WTC11 (cell line): ENCODE measurements around the gene TMEM178B. TPM values are rescaled to one million over a fixed set of nuclear protein-coding genes. Genes with fewer than 3 reads are reported as not detected.

Experiments
- ATAC-seq: fragments of 200-7000 bp; cut with Tn5 transposase; 2 replicates; pipeline ENCODE4 v1.10.0; 2021; ENCODE audit warnings: mild to moderate bottlenecking, moderate library complexity
- CTCF ChIA-PET: fragments of 300-600 bp; sonication (Branson Sonifier 250); formaldehyde crosslinking; loops from one replicate; lab custom pipeline; 2021; ENCODE audit warnings: antibody characterized with exemption; lab: Charles Lee
- POLR2A ChIA-PET: fragments of 350-600 bp; sonication (Branson Sonifier 250); formaldehyde crosslinking; loops from one replicate; lab custom pipeline; 2021; ENCODE audit warnings: antibody characterized with exemption; lab: Charles Lee
- DNase-seq: peaks from one replicate; pipeline ENCODE4 v3.0.0; 2021; ENCODE audit warnings: low spot score
- H3K27ac Mint-ChIP-seq: 2 replicates; pipeline ENCODE4 v1.8.0; 2021; ENCODE audit warnings: mixed read lengths
- H3K27me3 Mint-ChIP-seq: 2 replicates; pipeline ENCODE4 v1.8.0; 2021; ENCODE audit warnings: low read depth, mild to moderate bottlenecking, moderate library complexity, mixed read lengths
- H3K36me3 Mint-ChIP-seq: 2 replicates; pipeline ENCODE4 v1.8.0; 2021; ENCODE audit warnings: mixed read lengths
- H3K4me1 Mint-ChIP-seq: 2 replicates; pipeline ENCODE4 v1.8.0; 2022; ENCODE audit warnings: mixed read lengths
- H3K4me3 Mint-ChIP-seq: 2 replicates; pipeline ENCODE4 v1.8.0; 2021; ENCODE audit warnings: mild to moderate bottlenecking, moderate library complexity, mixed read lengths
- H3K9me3 Mint-ChIP-seq: 2 replicates; pipeline ENCODE4 v1.8.0; 2021; ENCODE audit warnings: mixed read lengths
- AFF4 ChIP-seq: sonication (generic); formaldehyde crosslinking; IDR thresholded peaks from 2 replicates; pipeline ENCODE4 v1.8.1; 2023; ENCODE audit warnings: mild to moderate bottlenecking, missing genetic modification reagents, borderline replicate concordance
- CTCF ChIP-seq: fragments of 200-600 bp; IDR thresholded peaks from 2 replicates; pipeline ENCODE4 v1.8.0; 2022; ENCODE audit warnings: antibody characterized with exemption
- HMGA2 ChIP-seq: fragments of 250-450 bp; sonication (Bioruptor Pico); IDR thresholded peaks from 2 replicates; pipeline ENCODE4 v1.4.0; 2021; ENCODE audit warnings: mild to moderate bottlenecking, moderate library complexity
- IRF2 ChIP-seq: sonication (generic); formaldehyde crosslinking; IDR thresholded peaks from 2 replicates; pipeline ENCODE4 v1.8.0; 2022; ENCODE audit warnings: low read depth, missing genetic modification reagents, borderline replicate concordance
- MXD4 ChIP-seq: fragments of 250-450 bp; sonication (Bioruptor Pico); IDR thresholded peaks from 2 replicates; pipeline ENCODE4 v1.8.0; 2021; ENCODE audit warnings: mild to moderate bottlenecking, moderate library complexity, borderline replicate concordance
- NFE2L1 ChIP-seq: sonication (generic); formaldehyde crosslinking; IDR thresholded peaks from 2 replicates; pipeline ENCODE4 v1.8.1; 2023; ENCODE audit warnings: missing genetic modification reagents
- NR1H2 ChIP-seq: sonication (generic); formaldehyde crosslinking; IDR thresholded peaks from 2 replicates; pipeline ENCODE4 v1.9.0; 2021; ENCODE audit warnings: mild to moderate bottlenecking, moderate library complexity, missing genetic modification reagents
- NR2C2 ChIP-seq: sonication (generic); formaldehyde crosslinking; IDR thresholded peaks from 2 replicates; pipeline ENCODE4 v1.8.0; 2022; ENCODE audit warnings: mild to moderate bottlenecking, missing genetic modification reagents
- RORB ChIP-seq: fragments of 250-450 bp; sonication (Bioruptor Pico); IDR thresholded peaks from 2 replicates; pipeline ENCODE4 v1.9.0; 2021; ENCODE audit warnings: mild to moderate bottlenecking
- USF1 ChIP-seq: sonication (generic); formaldehyde crosslinking; IDR thresholded peaks from 2 replicates; pipeline ENCODE4 v1.8.0; 2022; ENCODE audit warnings: mild to moderate bottlenecking, missing genetic modification reagents
- ZBTB21 ChIP-seq: sonication (generic); formaldehyde crosslinking; IDR thresholded peaks from 2 replicates; pipeline ENCODE4 v1.8.1; 2023; ENCODE audit warnings: mild to moderate bottlenecking, missing genetic modification reagents, borderline replicate concordance
- ZNF121 ChIP-seq: sonication (generic); formaldehyde crosslinking; IDR thresholded peaks from 2 replicates; pipeline ENCODE4 v1.8.0; 2023; ENCODE audit warnings: missing genetic modification reagents
- ZNF317 ChIP-seq: sonication (generic); formaldehyde crosslinking; IDR thresholded peaks from 2 replicates; pipeline ENCODE4 v1.8.1; 2023; ENCODE audit warnings: low read depth, mild to moderate bottlenecking, moderate library complexity, missing genetic modification reagents, borderline replicate concordance
- ZNF416 ChIP-seq: fragments of 250-450 bp; sonication (Bioruptor Pico); IDR thresholded peaks from 2 replicates; pipeline ENCODE4 v1.9.0; 2021; ENCODE audit warnings: mild to moderate bottlenecking, inconsistent platforms
- ZNF425 ChIP-seq: fragments of 250-450 bp; sonication (Bioruptor Pico); conservative IDR thresholded peaks from 2 replicates; pipeline ENCODE4 v1.9.0; 2021; ENCODE audit warnings: mild to moderate bottlenecking
- ZNF671 ChIP-seq: fragments of 250-450 bp; sonication (Bioruptor Pico); IDR thresholded peaks from 2 replicates; pipeline ENCODE4 v1.8.0; 2021; ENCODE audit warnings: mild to moderate bottlenecking
- total RNA-seq: library from RNA; stranded (reverse); gene quantifications from 3 replicates; pipeline ENCODE4 v1.2.3, GENCODE V29; 2021
- TF ChIP-seq, protein P1 (sequence below): sonication (generic); formaldehyde crosslinking; IDR thresholded peaks from 2 replicates; pipeline ENCODE4 v1.8.1; 2023; ENCODE audit warnings: mild to moderate bottlenecking, missing genetic modification reagents, moderate library complexity
- TF ChIP-seq, protein P2 (sequence below): fragments of 250-450 bp; sonication (Bioruptor Pico); IDR thresholded peaks from 2 replicates; pipeline ENCODE4 v1.9.0; 2021; ENCODE audit warnings: mild to moderate bottlenecking, borderline replicate concordance
- TF ChIP-seq, protein P3 (sequence below): sonication (generic); formaldehyde crosslinking; IDR thresholded peaks from 2 replicates; pipeline ENCODE4 v1.8.0; 2023; ENCODE audit warnings: missing genetic modification reagents

The TMEM178B gene
- total RNA-seq, 1 experiment from 2014 or later, result 20.4 TPM

DNA sequence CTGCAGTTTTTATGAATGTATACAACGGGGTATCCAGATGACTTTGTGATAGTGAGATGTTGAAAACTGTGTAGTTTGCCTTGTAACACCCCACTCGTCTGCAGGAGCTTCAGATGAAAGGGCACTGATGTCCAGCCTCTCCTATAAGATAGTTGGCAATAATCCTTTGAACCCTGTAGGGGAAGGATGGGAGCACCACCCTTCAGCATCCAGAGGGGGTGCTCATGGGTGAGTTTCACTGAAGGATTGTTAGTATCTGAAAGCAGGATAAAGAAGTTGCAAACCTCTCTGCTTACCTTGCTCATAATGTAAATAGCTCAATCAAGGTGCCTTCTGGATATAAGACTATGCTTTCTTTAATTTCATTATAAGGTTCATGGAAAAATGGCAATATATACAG is 201.5 kb downstream of the TMEM178B start:
- POLR2A ChIA-PET, result no interaction called here
- Mint-ChIP-seq H3K4me1 (peaks cover under 1% of the 10 kb centered on the region), H3K36me3 (no peaks in the 10 kb centered on the region), H3K4me3 (no peak overlapping the region), H3K27ac (no peak overlapping the region), H3K27me3 (no peaks in the 10 kb centered on the region), H3K9me3 (no peaks in the 10 kb centered on the region)
- TF ChIP-seq CTCF (no peak), ZNF317 (CRISPR knock-in tag) (no peak), ZNF121 (CRISPR knock-in tag) (no peak), USF1 (CRISPR knock-in tag) (no peak), MXD4 (CRISPR knock-in tag) (no peak), RORB (no peak), ZNF671 (CRISPR knock-in tag) (no peak), IRF2 (no peak), NFE2L1 (CRISPR knock-in tag) (no peak)
- TF ChIP-seq, protein P1, sequence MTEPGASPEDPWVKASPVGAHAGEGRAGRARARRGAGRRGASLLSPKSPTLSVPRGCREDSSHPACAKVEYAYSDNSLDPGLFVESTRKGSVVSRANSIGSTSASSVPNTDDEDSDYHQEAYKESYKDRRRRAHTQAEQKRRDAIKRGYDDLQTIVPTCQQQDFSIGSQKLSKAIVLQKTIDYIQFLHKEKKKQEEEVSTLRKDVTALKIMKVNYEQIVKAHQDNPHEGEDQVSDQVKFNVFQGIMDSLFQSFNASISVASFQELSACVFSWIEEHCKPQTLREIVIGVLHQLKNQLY, result no peak
- TF ChIP-seq, protein P2, sequence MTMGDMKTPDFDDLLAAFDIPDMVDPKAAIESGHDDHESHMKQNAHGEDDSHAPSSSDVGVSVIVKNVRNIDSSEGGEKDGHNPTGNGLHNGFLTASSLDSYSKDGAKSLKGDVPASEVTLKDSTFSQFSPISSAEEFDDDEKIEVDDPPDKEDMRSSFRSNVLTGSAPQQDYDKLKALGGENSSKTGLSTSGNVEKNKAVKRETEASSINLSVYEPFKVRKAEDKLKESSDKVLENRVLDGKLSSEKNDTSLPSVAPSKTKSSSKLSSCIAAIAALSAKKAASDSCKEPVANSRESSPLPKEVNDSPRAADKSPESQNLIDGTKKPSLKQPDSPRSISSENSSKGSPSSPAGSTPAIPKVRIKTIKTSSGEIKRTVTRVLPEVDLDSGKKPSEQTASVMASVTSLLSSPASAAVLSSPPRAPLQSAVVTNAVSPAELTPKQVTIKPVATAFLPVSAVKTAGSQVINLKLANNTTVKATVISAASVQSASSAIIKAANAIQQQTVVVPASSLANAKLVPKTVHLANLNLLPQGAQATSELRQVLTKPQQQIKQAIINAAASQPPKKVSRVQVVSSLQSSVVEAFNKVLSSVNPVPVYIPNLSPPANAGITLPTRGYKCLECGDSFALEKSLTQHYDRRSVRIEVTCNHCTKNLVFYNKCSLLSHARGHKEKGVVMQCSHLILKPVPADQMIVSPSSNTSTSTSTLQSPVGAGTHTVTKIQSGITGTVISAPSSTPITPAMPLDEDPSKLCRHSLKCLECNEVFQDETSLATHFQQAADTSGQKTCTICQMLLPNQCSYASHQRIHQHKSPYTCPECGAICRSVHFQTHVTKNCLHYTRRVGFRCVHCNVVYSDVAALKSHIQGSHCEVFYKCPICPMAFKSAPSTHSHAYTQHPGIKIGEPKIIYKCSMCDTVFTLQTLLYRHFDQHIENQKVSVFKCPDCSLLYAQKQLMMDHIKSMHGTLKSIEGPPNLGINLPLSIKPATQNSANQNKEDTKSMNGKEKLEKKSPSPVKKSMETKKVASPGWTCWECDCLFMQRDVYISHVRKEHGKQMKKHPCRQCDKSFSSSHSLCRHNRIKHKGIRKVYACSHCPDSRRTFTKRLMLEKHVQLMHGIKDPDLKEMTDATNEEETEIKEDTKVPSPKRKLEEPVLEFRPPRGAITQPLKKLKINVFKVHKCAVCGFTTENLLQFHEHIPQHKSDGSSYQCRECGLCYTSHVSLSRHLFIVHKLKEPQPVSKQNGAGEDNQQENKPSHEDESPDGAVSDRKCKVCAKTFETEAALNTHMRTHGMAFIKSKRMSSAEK (CRISPR knock-in tag), result no peak
- TF ChIP-seq, protein P3, sequence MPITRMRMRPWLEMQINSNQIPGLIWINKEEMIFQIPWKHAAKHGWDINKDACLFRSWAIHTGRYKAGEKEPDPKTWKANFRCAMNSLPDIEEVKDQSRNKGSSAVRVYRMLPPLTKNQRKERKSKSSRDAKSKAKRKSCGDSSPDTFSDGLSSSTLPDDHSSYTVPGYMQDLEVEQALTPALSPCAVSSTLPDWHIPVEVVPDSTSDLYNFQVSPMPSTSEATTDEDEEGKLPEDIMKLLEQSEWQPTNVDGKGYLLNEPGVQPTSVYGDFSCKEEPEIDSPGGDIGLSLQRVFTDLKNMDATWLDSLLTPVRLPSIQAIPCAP, result no peak
- ATAC-seq, result peak; percentile 73
- CTCF ChIA-PET, result interaction anchor here (0.7 to 1.4 kb wide), 2 partner anchors 60 to 374 kb away, joined by 3 to 6 read pairs; no protein-coding TSS in a partner anchor
- peak; percentile 23 for DNase-seq

GRCh38 chr7:141276031-141276430 is 202.2 kb downstream of the TMEM178B start:
- CTCF ChIA-PET, result interaction anchor here (0.7 to 1.4 kb wide), 2 partner anchors 59 to 374 kb away, joined by 3 to 6 read pairs; no protein-coding TSS in a partner anchor
- ATAC-seq, result no peak
- Mint-ChIP-seq H3K4me1 (peaks cover 6% of the 10 kb centered on the region), H3K9me3 (no peaks in the 10 kb centered on the region), H3K27me3 (no peaks in the 10 kb centered on the region), H3K36me3 (no peaks in the 10 kb centered on the region), H3K27ac (peak overlapping the region; percentile 12; the same call in 1 of the 2 replicates), H3K4me3 (no peak overlapping the region)
- POLR2A ChIA-PET, result no interaction called here
- DNase-seq, result no peak
- TF ChIP-seq, protein P3, result no peak
- TF ChIP-seq NR2C2 (CRISPR knock-in tag) (no peak), HMGA2 (CRISPR knock-in tag) (no peak), AFF4 (CRISPR knock-in tag) (no peak), ZBTB21 (CRISPR knock-in tag) (no peak), ZNF425 (CRISPR knock-in tag) (no peak), NR1H2 (CRISPR knock-in tag) (no peak), ZNF416 (CRISPR knock-in tag) (no peak)
